OCI-LY1 (cell line): Measurements from ENCODE around the gene KCNMA1.

ENCODE experiments used
- H2AFZ ChIP-seq: fragments of 200-600 bp; sonication (generic), shearing (Covaris generic); 2 replicates; pipeline ENCODE4 v1.6.0; 2014; ENCODE audit warnings: antibody characterized with exemption, mild to moderate bottlenecking, low read length
- H3F3A ChIP-seq: fragments of 200-600 bp; sonication (generic), shearing (Covaris generic); 2 replicates; pipeline ENCODE4 v1.6.0; 2014; ENCODE audit warnings: mild to moderate bottlenecking, antibody characterized with exemption, low read length, moderate library complexity; ENCODE audit not compliant: insufficient read depth
- H3K27ac ChIP-seq: fragments of 200-600 bp; sonication (generic); 2 replicates; pipeline ENCODE4 v1.5.1; 2014; ENCODE audit warnings: low read length, mixed run types, mild to moderate bottlenecking, low read depth; ENCODE audit not compliant: poor library complexity, severe bottlenecking
- H3K27me3 ChIP-seq: fragments of 200-600 bp; sonication (generic); 2 replicates; pipeline ENCODE4 v1.6.0; 2014; ENCODE audit warnings: antibody characterized with exemption, mild to moderate bottlenecking, low read length, moderate library complexity; ENCODE audit not compliant: insufficient read depth
- H3K36me3 ChIP-seq: fragments of 200-600 bp; sonication (generic); 2 replicates; pipeline ENCODE4 v1.6.1; 2014; ENCODE audit warnings: mild to moderate bottlenecking, antibody characterized with exemption, low read length, moderate library complexity, mixed read lengths; ENCODE audit not compliant: insufficient read depth
- H3K4me1 ChIP-seq: fragments of 200-600 bp; sonication (generic); 2 replicates; pipeline ENCODE4 v1.5.1; 2014; ENCODE audit warnings: mild to moderate bottlenecking, low read length, moderate library complexity; ENCODE audit not compliant: insufficient read depth, severe bottlenecking
- H3K4me2 ChIP-seq: fragments of 200-600 bp; sonication (generic), shearing (Covaris generic); 2 replicates; pipeline ENCODE4 v1.6.1; 2014; ENCODE audit warnings: low read length
- H3K4me3 ChIP-seq: fragments of 200-600 bp; sonication (generic); 2 replicates; pipeline ENCODE4 v1.5.1; 2014; ENCODE audit warnings: low read length, low read depth, mild to moderate bottlenecking, mixed read lengths; ENCODE audit not compliant: poor library complexity, severe bottlenecking
- H3K79me2 ChIP-seq: fragments of 200-600 bp; shearing (Covaris generic); 2 replicates; pipeline ENCODE4 v1.6.1; 2016; ENCODE audit warnings: mixed run types, low read length, mixed read lengths; ENCODE audit not compliant: insufficient read depth
- H3K9ac ChIP-seq: fragments of 200-600 bp; sonication (generic), shearing (Covaris generic); 2 replicates; pipeline ENCODE4 v1.6.1; 2014; ENCODE audit warnings: mild to moderate bottlenecking, low read length, mixed read lengths
- H3K9me2 ChIP-seq: fragments of 200-600 bp; sonication (generic), shearing (Covaris generic); 2 replicates; pipeline ENCODE4 v1.6.1; 2014; ENCODE audit warnings: low read depth, mild to moderate bottlenecking, low read length, mixed read lengths
- H3K9me3 ChIP-seq: fragments of 200-600 bp; shearing (Covaris generic); 2 replicates; pipeline ENCODE4 v1.6.1; 2014; ENCODE audit warnings: low read length, mixed read lengths
- H4K20me1 ChIP-seq: fragments of 200-600 bp; sonication (generic), shearing (Covaris generic); 2 replicates; pipeline ENCODE4 v1.6.0; 2016; ENCODE audit warnings: mild to moderate bottlenecking, low read length; ENCODE audit not compliant: insufficient read depth
- EZH2 ChIP-seq: fragments of 200-600 bp; sonication (generic), shearing (Covaris generic); IDR thresholded peaks from 2 replicates; pipeline ENCODE4 v1.8.0; 2017; ENCODE audit warnings: borderline replicate concordance, mixed run types, mild to moderate bottlenecking, antibody characterized with exemption, low read length, moderate library complexity, mixed read lengths
- TF ChIP-seq, protein P1 (sequence below): fragments of 200-600 bp; sonication (generic), shearing (Covaris generic); IDR thresholded peaks from 2 replicates; pipeline ENCODE4 v1.5.1; 2017; ENCODE audit warnings: mild to moderate bottlenecking, antibody characterized with exemption, low read length, moderate library complexity, mixed read lengths

Gene KCNMA1

DNA sequence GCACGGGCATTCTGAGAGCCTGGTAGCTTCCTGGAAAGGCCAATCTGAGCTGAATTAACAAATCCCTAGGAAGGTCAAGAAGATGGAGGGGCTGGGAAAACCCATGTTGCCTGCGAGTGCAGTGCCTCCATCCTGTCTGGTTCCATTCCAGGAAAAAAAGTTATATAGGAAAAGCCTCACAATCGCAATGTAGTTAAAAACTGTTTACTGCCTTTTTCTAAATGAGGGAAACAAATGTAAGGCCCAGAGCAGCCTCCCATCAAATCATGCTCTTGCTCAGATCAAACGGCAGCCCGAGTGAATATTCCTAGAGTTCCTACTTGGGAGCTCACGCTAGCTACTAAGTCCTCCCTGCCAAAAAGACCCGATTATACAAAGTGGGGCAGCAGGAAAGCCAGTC, 179.9 kb downstream of the KCNMA1 start:
- no peak overlapping the region for H3K9ac ChIP-seq
- H3K4me1 ChIP-seq, result no peaks in the 10 kb centered on the region
- no peaks in the 10 kb centered on the region for H3K36me3 ChIP-seq
- H3K9me3 ChIP-seq, result no peaks in the 10 kb centered on the region
- no peaks in the 10 kb centered on the region for H3K27me3 ChIP-seq
- no peaks in the 10 kb centered on the region for H3F3A ChIP-seq
- H4K20me1 ChIP-seq, result no peaks in the 10 kb centered on the region
- H3K4me3 ChIP-seq, result no peak overlapping the region
- no peaks in the 10 kb centered on the region for H3K9me2 ChIP-seq
- H3K27ac ChIP-seq, result no peak overlapping the region
- TF ChIP-seq, protein P1, sequence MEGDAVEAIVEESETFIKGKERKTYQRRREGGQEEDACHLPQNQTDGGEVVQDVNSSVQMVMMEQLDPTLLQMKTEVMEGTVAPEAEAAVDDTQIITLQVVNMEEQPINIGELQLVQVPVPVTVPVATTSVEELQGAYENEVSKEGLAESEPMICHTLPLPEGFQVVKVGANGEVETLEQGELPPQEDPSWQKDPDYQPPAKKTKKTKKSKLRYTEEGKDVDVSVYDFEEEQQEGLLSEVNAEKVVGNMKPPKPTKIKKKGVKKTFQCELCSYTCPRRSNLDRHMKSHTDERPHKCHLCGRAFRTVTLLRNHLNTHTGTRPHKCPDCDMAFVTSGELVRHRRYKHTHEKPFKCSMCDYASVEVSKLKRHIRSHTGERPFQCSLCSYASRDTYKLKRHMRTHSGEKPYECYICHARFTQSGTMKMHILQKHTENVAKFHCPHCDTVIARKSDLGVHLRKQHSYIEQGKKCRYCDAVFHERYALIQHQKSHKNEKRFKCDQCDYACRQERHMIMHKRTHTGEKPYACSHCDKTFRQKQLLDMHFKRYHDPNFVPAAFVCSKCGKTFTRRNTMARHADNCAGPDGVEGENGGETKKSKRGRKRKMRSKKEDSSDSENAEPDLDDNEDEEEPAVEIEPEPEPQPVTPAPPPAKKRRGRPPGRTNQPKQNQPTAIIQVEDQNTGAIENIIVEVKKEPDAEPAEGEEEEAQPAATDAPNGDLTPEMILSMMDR, result no peak
- TF ChIP-seq EZH2, result no peak
- no peak overlapping the region for H3K4me2 ChIP-seq
- no peaks in the 10 kb centered on the region for H3K79me2 ChIP-seq
- no peak overlapping the region for H2AFZ ChIP-seq

DNA sequence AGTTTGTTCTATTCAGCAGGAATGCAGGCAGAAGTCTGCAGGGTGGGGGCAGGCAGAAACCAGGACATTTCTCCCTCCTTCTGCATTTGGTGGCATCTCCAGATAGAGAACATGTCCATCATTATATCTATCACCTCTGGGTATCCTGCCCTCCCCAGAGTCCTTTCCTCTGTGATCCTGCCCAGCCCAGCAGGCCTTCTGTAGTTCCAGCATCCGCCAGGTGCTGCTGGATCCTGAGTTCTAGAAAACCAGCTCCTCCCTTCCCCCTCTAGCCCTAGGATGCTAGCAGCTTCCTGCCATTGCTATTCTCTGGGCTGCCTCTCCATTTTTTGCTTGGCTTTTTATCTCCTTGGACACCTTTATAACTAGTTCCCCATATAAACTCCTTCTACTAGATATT, 180.3 kb downstream of the KCNMA1 start:
- Histone ChIP-seq H3K79me2 (no peaks in the 10 kb centered on the region), H3K4me3 (no peak overlapping the region), H3K36me3 (no peaks in the 10 kb centered on the region), H3K4me2 (no peak overlapping the region), H3K27me3 (no peaks in the 10 kb centered on the region), H2AFZ (no peak overlapping the region), H3K9me2 (no peaks in the 10 kb centered on the region), H3K9me3 (no peaks in the 10 kb centered on the region), H3F3A (no peaks in the 10 kb centered on the region), H3K27ac (no peak overlapping the region), H3K4me1 (no peaks in the 10 kb centered on the region), H3K9ac (no peak overlapping the region), H4K20me1 (no peaks in the 10 kb centered on the region)
- TF ChIP-seq, protein P1, result no peak
- no peak for TF ChIP-seq EZH2

DNA sequence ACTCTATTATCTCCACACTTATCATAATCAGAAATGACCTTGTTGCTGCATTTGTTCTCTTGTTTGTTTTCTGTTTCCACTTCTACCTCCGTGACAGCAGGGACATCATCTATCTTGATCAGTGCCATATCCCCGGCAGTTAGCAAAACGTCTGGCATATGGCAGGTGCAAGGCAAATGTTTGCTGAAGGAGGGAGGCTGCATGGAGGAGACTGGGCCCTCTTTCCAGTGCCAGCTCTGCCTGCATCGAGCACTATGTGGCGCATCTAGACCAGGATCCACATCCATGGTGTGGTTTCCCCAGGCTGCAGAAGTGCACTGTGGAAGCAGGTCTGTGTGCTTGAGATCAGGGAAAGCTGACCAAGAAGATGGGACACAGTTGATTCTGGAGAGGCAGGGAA, 181.2 kb downstream of the KCNMA1 start:
- no peak overlapping the region for H3K9ac ChIP-seq
- H3K9me3 ChIP-seq, result no peaks in the 10 kb centered on the region
- TF ChIP-seq, protein P1, result no peak

More for the DNA sequence above, 181.2 kb downstream of the KCNMA1 start:
- H4K20me1 ChIP-seq, result no peaks in the 10 kb centered on the region
- H3K36me3 ChIP-seq, result no peaks in the 10 kb centered on the region
- no peaks in the 10 kb centered on the region for H3K27me3 ChIP-seq
- no peaks in the 10 kb centered on the region for H3F3A ChIP-seq
- H3K4me2 ChIP-seq, result no peak overlapping the region
- H3K4me3 ChIP-seq, result no peak overlapping the region
- no peaks in the 10 kb centered on the region for H3K4me1 ChIP-seq
- H3K27ac ChIP-seq, result no peak overlapping the region
- no peaks in the 10 kb centered on the region for H3K9me2 ChIP-seq
- H2AFZ ChIP-seq, result no peak overlapping the region
- no peaks in the 10 kb centered on the region for H3K79me2 ChIP-seq
